ENCODE results near the gene EEF2K. TPM values are rescaled to one million over a fixed set of nuclear protein-coding genes. Genes with fewer than 3 reads are reported as not detected.

EEF2K gene
- total and polyA plus RNA-seq, 2 donors from 2014 or later: 2.8 to 28.1 TPM

DNA sequence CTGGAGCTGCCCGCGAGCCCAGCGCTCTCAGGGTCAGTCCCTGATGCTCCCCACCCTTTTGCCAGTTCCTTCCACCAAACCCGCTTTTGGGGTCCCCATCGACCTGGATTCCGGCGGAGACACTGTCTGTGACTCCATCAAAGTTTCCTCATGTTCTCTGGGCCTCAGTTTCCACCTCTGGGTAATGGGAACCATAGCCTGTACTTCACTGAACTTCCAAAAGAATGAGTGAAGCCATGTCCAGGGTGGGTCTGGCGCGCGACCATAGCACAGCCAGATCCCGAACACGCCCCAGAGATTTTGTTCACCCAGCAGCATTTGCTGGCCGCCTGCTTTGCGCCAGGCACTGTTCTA lies 43.4 kb upstream of the EEF2K start:
- DNase-seq (no peak), FAIRE-seq (no peak)
- Histone ChIP-seq H3K9ac (ENCODE audit: low read length in 3 of 3) (no peak overlapping the region), H3K9me3 (ENCODE audit: control insufficient read depth in 2 of 3, insufficient read depth in 1 of 3, low read length in 3 of 3) (peaks cover 0 to 4% (median 0%) of the 10 kb centered on the region in 3 donors), H3K36me3 (ENCODE audit: control insufficient read depth in 2 of 3, insufficient read depth in 3 of 3, low read length in 3 of 3) (no peaks in the 10 kb centered on the region), H3K4me1 (ENCODE audit: control insufficient read depth in 2 of 3, insufficient read depth in 2 of 3, low read depth in 1 of 3, low read length in 3 of 3) (no peaks in the 10 kb centered on the region), H3K4me3 (ENCODE audit: low read length in 3 of 3) (no peak overlapping the region), H3K27me3 (ENCODE audit: control insufficient read depth, insufficient read depth, low read length) (peaks cover 5% of the 10 kb centered on the region), H3K27ac (ENCODE audit: low read depth in 2 of 2, low read length in 2 of 2) (no peak overlapping the region)
- TF ChIP-seq, protein P1, sequence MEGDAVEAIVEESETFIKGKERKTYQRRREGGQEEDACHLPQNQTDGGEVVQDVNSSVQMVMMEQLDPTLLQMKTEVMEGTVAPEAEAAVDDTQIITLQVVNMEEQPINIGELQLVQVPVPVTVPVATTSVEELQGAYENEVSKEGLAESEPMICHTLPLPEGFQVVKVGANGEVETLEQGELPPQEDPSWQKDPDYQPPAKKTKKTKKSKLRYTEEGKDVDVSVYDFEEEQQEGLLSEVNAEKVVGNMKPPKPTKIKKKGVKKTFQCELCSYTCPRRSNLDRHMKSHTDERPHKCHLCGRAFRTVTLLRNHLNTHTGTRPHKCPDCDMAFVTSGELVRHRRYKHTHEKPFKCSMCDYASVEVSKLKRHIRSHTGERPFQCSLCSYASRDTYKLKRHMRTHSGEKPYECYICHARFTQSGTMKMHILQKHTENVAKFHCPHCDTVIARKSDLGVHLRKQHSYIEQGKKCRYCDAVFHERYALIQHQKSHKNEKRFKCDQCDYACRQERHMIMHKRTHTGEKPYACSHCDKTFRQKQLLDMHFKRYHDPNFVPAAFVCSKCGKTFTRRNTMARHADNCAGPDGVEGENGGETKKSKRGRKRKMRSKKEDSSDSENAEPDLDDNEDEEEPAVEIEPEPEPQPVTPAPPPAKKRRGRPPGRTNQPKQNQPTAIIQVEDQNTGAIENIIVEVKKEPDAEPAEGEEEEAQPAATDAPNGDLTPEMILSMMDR (IDR thresholded peaks at IDR 0.05; ENCODE audit: borderline replicate concordance, extremely low read depth, insufficient read depth): no peak
- intact Hi-C loops (cut with DNase I): no loop called here

DNA sequence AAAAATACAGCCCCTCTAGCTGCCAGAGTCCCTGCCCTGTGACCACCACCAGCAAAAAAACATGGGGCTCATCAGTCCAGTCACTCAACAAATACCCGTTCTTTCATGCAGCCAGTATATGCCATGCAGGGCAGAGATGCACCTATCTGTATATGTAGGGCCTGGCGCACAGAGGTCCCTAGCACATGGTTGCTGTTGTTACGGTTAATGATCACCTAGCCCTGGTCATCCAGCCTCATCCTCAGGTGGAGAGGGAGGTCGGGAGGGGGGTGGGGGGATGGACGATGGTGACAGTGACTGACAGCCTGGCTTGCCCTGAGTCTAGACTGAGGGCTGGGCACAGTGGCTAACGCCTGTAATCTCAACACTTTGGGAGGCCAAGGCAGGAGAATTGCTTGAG lies 42.3 kb upstream of the EEF2K start:
- no peak for FAIRE-seq
- intact Hi-C loops (cut with DNase I): no loop called here
- TF ChIP-seq, protein P1 (IDR thresholded peaks at IDR 0.05; ENCODE audit: borderline replicate concordance, extremely low read depth, insufficient read depth): no peak

DNA sequence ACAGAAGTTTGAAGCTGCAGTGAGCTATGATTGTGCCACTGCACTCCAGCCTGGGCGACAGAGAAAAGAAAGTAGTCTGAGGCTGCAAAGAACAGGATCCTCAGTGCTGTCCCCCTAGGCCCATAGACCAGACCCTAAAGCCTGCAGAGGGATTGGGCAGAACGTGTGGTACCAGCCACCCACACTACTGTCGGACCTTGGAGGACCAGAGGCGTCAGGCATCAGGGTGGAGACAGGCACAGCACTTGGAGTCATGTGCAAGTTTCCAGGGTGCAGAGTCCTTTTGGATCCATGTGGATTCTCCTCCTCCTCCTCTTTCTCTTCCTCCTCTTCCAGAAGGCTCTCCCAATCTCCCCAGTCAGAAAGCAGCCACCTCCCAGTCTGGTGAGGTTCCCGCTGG lies 41.6 kb upstream of the EEF2K start:
- Histone ChIP-seq H3K4me3 (ENCODE audit: low read length in 3 of 3) (no peak overlapping the region), H3K9ac (ENCODE audit: low read length in 3 of 3) (no peak overlapping the region), H3K27ac (ENCODE audit: low read depth in 2 of 2, low read length in 2 of 2) (no peak overlapping the region), H3K27me3 (ENCODE audit: control insufficient read depth, insufficient read depth, low read length) (peaks cover 5% of the 10 kb centered on the region), H3K4me1 (ENCODE audit: control insufficient read depth in 2 of 3, insufficient read depth in 2 of 3, low read depth in 1 of 3, low read length in 3 of 3) (no peaks in the 10 kb centered on the region), H3K9me3 (ENCODE audit: control insufficient read depth in 2 of 3, insufficient read depth in 1 of 3, low read length in 3 of 3) (peaks cover 0 to 4% (median 0%) of the 10 kb centered on the region in 3 donors), H3K36me3 (ENCODE audit: control insufficient read depth in 2 of 3, insufficient read depth in 3 of 3, low read length in 3 of 3) (no peaks in the 10 kb centered on the region)
- TF ChIP-seq, protein P1 (IDR thresholded peaks at IDR 0.05; ENCODE audit: borderline replicate concordance, extremely low read depth, insufficient read depth): no peak
- DNase-seq (no peak), FAIRE-seq (no peak)
- intact Hi-C loops (cut with DNase I): no loop called here

More for the DNA sequence above, 42.3 kb upstream of the EEF2K start:
- DNase-seq: peak in 1 of 5 donors; percentile 26
- Histone ChIP-seq H3K27me3 (ENCODE audit: control insufficient read depth, insufficient read depth, low read length) (peaks cover 5% of the 10 kb centered on the region), H3K36me3 (ENCODE audit: control insufficient read depth in 2 of 3, insufficient read depth in 3 of 3, low read length in 3 of 3) (no peaks in the 10 kb centered on the region), H3K9me3 (ENCODE audit: control insufficient read depth in 2 of 3, insufficient read depth in 1 of 3, low read length in 3 of 3) (peaks cover 0 to 4% (median 0%) of the 10 kb centered on the region in 3 donors), H3K4me3 (ENCODE audit: low read length in 3 of 3) (no peak overlapping the region), H3K27ac (ENCODE audit: low read depth in 2 of 2, low read length in 2 of 2) (no peak overlapping the region), H3K4me1 (ENCODE audit: control insufficient read depth in 2 of 3, insufficient read depth in 2 of 3, low read depth in 1 of 3, low read length in 3 of 3) (no peaks in the 10 kb centered on the region), H3K9ac (ENCODE audit: low read length in 3 of 3) (no peak overlapping the region)

Measured in kidney (tissue), 14 donors.